Measurements from ENCODE around the gene TRIM23. TPM values are rescaled to one million over a fixed set of nuclear protein-coding genes. Genes with fewer than 3 reads are reported as not detected.

The TRIM23 gene
- 12.6 and 13.8 TPM in 2 replicates for polyA plus RNA-seq (2011; rRNA removed)
- 23.4 and 28.2 TPM in 2 replicates for polyA minus RNA-seq (2011; rRNA and poly(A)+ RNA removed)

- ChIA-PET CTCF (interaction anchor here (1.0 to 1.2 kb wide), 2 partner anchors 19 to 40 kb away, joined by 3 to 4 read pairs; no protein-coding TSS in a partner anchor), POLR2A (interaction anchor here (0.6 to 0.8 kb wide), 3 partner anchors 9 to 33 kb away, joined by 3 to 9 read pairs (median 4); no protein-coding TSS in a partner anchor)
- peak; percentile 11; the same call in 1 of the 2 replicates for TF ChIP-seq CTCF (IDR thresholded peaks at IDR 0.05; ENCODE audit: low read depth, low read length)
- H3K27ac ChIP-seq (ENCODE audit: low read depth, low read length) = peak within 1 kb of the TSS; percentile 80
- H3K4me3 ChIP-seq (ENCODE audit: low read depth, low read length) = peak within 1 kb of the TSS; percentile 90
- DNase-seq (ENCODE audit: low read depth, low spot score) = peak; percentile 83
- H3K27me3 ChIP-seq (ENCODE audit: control insufficient read depth, insufficient read depth, low read length) = no peaks in the 10 kb centered on the region
- H3K9me3 ChIP-seq (ENCODE audit: control insufficient read depth, insufficient read depth, low read length) = no peaks in the 10 kb centered on the region
Observed at GRCh38 chr5:65624025-65624570, at the start of gene TRIM23. TRIM23 (minus strand) TSS chr5:65624333; CDS start chr5:65624274, 59 bp downstream.

- no peak overlapping the region for H3K4me3 ChIP-seq (ENCODE audit: low read depth, low read length)
- DNase-seq (ENCODE audit: low read depth, low spot score) = peak; percentile 36
- POLR2A ChIA-PET = no interaction called here
- no peaks in the 10 kb centered on the region for H3K27me3 ChIP-seq (ENCODE audit: control insufficient read depth, insufficient read depth, low read length)
- no peak for TF ChIP-seq CTCF (IDR thresholded peaks at IDR 0.05; ENCODE audit: low read depth, low read length)
- no peaks in the 10 kb centered on the region for H3K9me3 ChIP-seq (ENCODE audit: control insufficient read depth, insufficient read depth, low read length)
- no peak overlapping the region for H3K27ac ChIP-seq (ENCODE audit: low read depth, low read length)
- CTCF ChIA-PET = interaction anchor here (0.7 to 1.7 kb wide), 2 partner anchors 9 to 15 kb away, joined by 3 to 9 read pairs; no protein-coding TSS in a partner anchor
Observed at GRCh38 chr5:65672796-65673195, 48.7 kb upstream of the TRIM23 start.

GRCh38 chr5:65668696-65669095 lies 44.6 kb upstream of the TRIM23 start:
- no peak for TF ChIP-seq CTCF (IDR thresholded peaks at IDR 0.05; ENCODE audit: low read depth, low read length)
- CTCF ChIA-PET = no interaction called here
- POLR2A ChIA-PET = no interaction called here

GRCh38 chr5:65663804-65664521 lies 39.8 kb upstream of the TRIM23 start:
- no peak overlapping the region for H3K4me3 ChIP-seq (ENCODE audit: low read depth, low read length)
- CTCF ChIA-PET = interaction anchor here (0.6 to 2.4 kb wide), 11 partner anchors 9 to 224 kb away, joined by 3 to 9 read pairs (median 3); no protein-coding TSS in a partner anchor
- POLR2A ChIA-PET = no interaction called here
- no peak overlapping the region for H3K27ac ChIP-seq (ENCODE audit: low read depth, low read length)
- no peak for DNase-seq (ENCODE audit: low read depth, low spot score)
- TF ChIP-seq CTCF (IDR thresholded peaks at IDR 0.05; ENCODE audit: low read depth, low read length) = peak; percentile 56
- no peaks in the 10 kb centered on the region for H3K27me3 ChIP-seq (ENCODE audit: control insufficient read depth, insufficient read depth, low read length)
- no peaks in the 10 kb centered on the region for H3K9me3 ChIP-seq (ENCODE audit: control insufficient read depth, insufficient read depth, low read length)

More at GRCh38 chr5:65668696-65669095, 44.6 kb upstream of the TRIM23 start:
- Histone ChIP-seq H3K27ac (ENCODE audit: low read depth, low read length) (no peak overlapping the region), H3K4me3 (ENCODE audit: low read depth, low read length) (no peak overlapping the region), H3K9me3 (ENCODE audit: control insufficient read depth, insufficient read depth, low read length) (no peaks in the 10 kb centered on the region), H3K27me3 (ENCODE audit: control insufficient read depth, insufficient read depth, low read length) (no peaks in the 10 kb centered on the region)
- no peak for DNase-seq (ENCODE audit: low read depth, low spot score)

GRCh38 chr5:65654713-65655112 lies 30.6 kb upstream of the TRIM23 start:
- DNase-seq (ENCODE audit: low read depth, low spot score) = no peak
- TF ChIP-seq CTCF (IDR thresholded peaks at IDR 0.05; ENCODE audit: low read depth, low read length) = no peak
- H3K4me3 ChIP-seq (ENCODE audit: low read depth, low read length) = no peak overlapping the region
- H3K27me3 ChIP-seq (ENCODE audit: control insufficient read depth, insufficient read depth, low read length) = no peaks in the 10 kb centered on the region
- H3K9me3 ChIP-seq (ENCODE audit: control insufficient read depth, insufficient read depth, low read length) = no peaks in the 10 kb centered on the region
- no peak overlapping the region for H3K27ac ChIP-seq (ENCODE audit: low read depth, low read length)
- ChIA-PET POLR2A (no interaction called here), CTCF (interaction anchor here (0.6 kb wide), 1 partner anchor 163 kb away, joined by 3 read pairs; no protein-coding TSS in a partner anchor)
